ENCODE measurements around the gene WASF3.

WASF3 gene

DNA sequence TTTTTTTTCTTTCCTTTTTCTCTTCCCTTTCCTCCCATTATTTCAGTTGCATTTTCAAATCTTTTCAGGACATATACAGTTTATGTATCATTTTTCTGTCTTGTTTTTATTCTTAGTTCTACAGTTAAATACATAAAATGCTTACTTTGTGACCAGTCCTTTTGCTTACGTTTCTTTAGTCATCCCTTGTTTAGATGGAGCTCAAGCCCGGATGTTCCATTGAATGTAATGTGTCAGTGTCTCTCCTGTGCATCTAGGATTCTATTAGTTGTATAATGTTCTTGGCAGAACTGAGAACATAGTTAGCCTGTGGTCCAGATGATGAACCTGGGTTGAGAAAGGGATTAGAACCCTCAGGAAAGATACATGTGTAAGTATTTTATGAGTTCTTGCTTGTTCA lies 17.8 kb downstream of the WASF3 start:
- H3K9ac ChIP-seq (ENCODE audit: low read length), result no peak overlapping the region
- H3K36me3 ChIP-seq (ENCODE audit: control insufficient read depth, insufficient read depth, low read length), result no peaks in the 10 kb centered on the region
- H3K4me3 ChIP-seq (ENCODE audit: low read length), result no peak overlapping the region
- H3K27ac ChIP-seq (ENCODE audit: low read depth, low read length), result no peak overlapping the region
- H3K4me1 ChIP-seq (ENCODE audit: control insufficient read depth, insufficient read depth, low read length), result no peaks in the 10 kb centered on the region
- H3K27me3 ChIP-seq (ENCODE audit: control insufficient read depth, insufficient read depth, low read length), result no peaks in the 10 kb centered on the region

DNA sequence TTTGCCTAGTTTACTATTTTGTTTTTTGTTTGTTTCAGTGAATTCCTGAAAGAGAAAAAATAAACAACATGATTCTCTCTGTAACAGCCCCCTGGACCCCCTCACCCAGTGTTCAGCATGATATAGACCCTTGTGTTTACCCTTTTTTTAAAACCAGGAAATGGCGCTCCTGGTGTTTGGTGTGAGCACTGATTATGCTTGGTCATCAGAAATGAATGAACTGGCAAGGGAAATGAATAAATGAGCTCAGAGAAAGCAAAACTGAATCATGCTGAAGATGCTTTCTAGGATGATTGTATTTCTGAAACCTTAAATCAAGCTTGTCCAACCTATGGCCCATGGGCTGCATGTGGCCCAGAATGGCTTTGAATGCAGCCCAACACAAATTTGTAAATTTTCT lies 22.1 kb downstream of the WASF3 start:
- Histone ChIP-seq H3K4me3 (ENCODE audit: low read length) (no peak overlapping the region), H3K36me3 (ENCODE audit: control insufficient read depth, insufficient read depth, low read length) (no peaks in the 10 kb centered on the region), H3K27ac (ENCODE audit: low read depth, low read length) (no peak overlapping the region), H3K27me3 (ENCODE audit: control insufficient read depth, insufficient read depth, low read length) (no peaks in the 10 kb centered on the region), H3K9ac (ENCODE audit: low read length) (no peak overlapping the region), H3K4me1 (ENCODE audit: control insufficient read depth, insufficient read depth, low read length) (no peaks in the 10 kb centered on the region)

DNA sequence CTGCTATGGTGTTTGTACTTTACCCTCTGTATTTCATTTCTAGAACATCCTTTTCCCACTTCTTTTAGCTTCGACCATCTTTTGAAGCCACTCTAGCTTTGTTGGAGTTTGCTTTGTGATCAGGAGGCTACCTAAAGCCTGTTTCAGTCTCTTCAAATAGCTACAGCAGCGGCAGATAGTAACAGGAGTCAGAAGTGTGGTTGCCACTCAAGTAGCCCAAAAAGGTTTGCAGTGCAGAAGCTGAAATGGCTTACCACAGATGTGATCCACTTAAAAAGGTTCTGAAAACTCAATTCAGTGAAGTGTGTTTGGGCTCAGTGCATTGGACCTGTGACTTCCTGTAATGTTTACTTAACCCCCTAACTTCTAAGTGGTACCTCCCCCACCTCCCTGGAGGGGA lies 26.2 kb downstream of the WASF3 start:
- Histone ChIP-seq H3K27me3 (ENCODE audit: control insufficient read depth, insufficient read depth, low read length) (no peaks in the 10 kb centered on the region), H3K27ac (ENCODE audit: low read depth, low read length) (no peak overlapping the region), H3K9ac (ENCODE audit: low read length) (no peak overlapping the region), H3K4me3 (ENCODE audit: low read length) (no peak overlapping the region), H3K36me3 (ENCODE audit: control insufficient read depth, insufficient read depth, low read length) (no peaks in the 10 kb centered on the region), H3K4me1 (ENCODE audit: control insufficient read depth, insufficient read depth, low read length) (no peaks in the 10 kb centered on the region)

- H3K27ac ChIP-seq (ENCODE audit: low read depth, low read length), result no peak overlapping the region
- no peaks in the 10 kb centered on the region for H3K27me3 ChIP-seq (ENCODE audit: control insufficient read depth, insufficient read depth, low read length)
- no peak overlapping the region for H3K9ac ChIP-seq (ENCODE audit: low read length)
- no peak overlapping the region for H3K4me3 ChIP-seq (ENCODE audit: low read length)
- peaks cover 2% of the 10 kb centered on the region for H3K4me1 ChIP-seq (ENCODE audit: control insufficient read depth, insufficient read depth, low read length)
- H3K36me3 ChIP-seq (ENCODE audit: control insufficient read depth, insufficient read depth, low read length), result no peaks in the 10 kb centered on the region
Observed at GRCh38 chr13:26584713-26585112, 27.2 kb downstream of the WASF3 start.

- Histone ChIP-seq H3K27ac (ENCODE audit: low read depth, low read length) (no peak overlapping the region), H3K9ac (ENCODE audit: low read length) (no peak overlapping the region), H3K27me3 (ENCODE audit: control insufficient read depth, insufficient read depth, low read length) (no peaks in the 10 kb centered on the region), H3K36me3 (ENCODE audit: control insufficient read depth, insufficient read depth, low read length) (no peaks in the 10 kb centered on the region), H3K4me3 (ENCODE audit: low read length) (no peak overlapping the region), H3K4me1 (ENCODE audit: control insufficient read depth, insufficient read depth, low read length) (peaks cover 4% of the 10 kb centered on the region)
Observed at GRCh38 chr13:26585136-26585535, 27.7 kb downstream of the WASF3 start.

DNA sequence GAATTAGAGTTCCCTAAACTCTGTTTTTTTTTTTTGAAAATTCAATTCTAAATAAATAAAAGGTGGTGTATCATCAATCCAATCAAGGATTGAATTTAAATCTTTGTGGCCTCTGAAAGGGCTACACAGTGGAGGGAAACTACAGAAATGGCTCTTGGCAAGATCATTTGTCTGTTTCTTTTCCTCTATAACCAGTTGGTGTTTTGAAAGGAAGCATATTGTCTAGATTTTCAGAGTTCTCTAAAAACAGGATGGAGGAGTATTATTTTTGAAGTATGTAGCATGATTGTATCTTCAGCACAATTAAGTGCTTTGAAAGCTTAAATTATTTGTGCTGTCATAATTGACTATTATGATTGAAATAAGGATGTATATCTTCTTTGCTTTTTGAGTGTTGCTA lies 29.8 kb downstream of the WASF3 start:
- H3K4me3 ChIP-seq (ENCODE audit: low read length), result no peak overlapping the region
- no peak overlapping the region for H3K27ac ChIP-seq (ENCODE audit: low read depth, low read length)
- H3K4me1 ChIP-seq (ENCODE audit: control insufficient read depth, insufficient read depth, low read length), result peaks cover 4% of the 10 kb centered on the region
- H3K27me3 ChIP-seq (ENCODE audit: control insufficient read depth, insufficient read depth, low read length), result no peaks in the 10 kb centered on the region
- H3K9ac ChIP-seq (ENCODE audit: low read length), result no peak overlapping the region
- H3K36me3 ChIP-seq (ENCODE audit: control insufficient read depth, insufficient read depth, low read length), result no peaks in the 10 kb centered on the region

GRCh38 chr13:26589226-26589625 lies 31.7 kb downstream of the WASF3 start:
- Histone ChIP-seq H3K36me3 (ENCODE audit: control insufficient read depth, insufficient read depth, low read length) (no peaks in the 10 kb centered on the region), H3K27ac (ENCODE audit: low read depth, low read length) (no peak overlapping the region), H3K9ac (ENCODE audit: low read length) (no peak overlapping the region), H3K27me3 (ENCODE audit: control insufficient read depth, insufficient read depth, low read length) (no peaks in the 10 kb centered on the region), H3K4me3 (ENCODE audit: low read length) (no peak overlapping the region), H3K4me1 (ENCODE audit: control insufficient read depth, insufficient read depth, low read length) (peaks cover 4% of the 10 kb centered on the region)

- Histone ChIP-seq H3K9ac (ENCODE audit: low read length) (no peak overlapping the region), H3K27ac (ENCODE audit: low read depth, low read length) (no peak overlapping the region), H3K4me3 (ENCODE audit: low read length) (no peak overlapping the region), H3K36me3 (ENCODE audit: control insufficient read depth, insufficient read depth, low read length) (no peaks in the 10 kb centered on the region), H3K4me1 (ENCODE audit: control insufficient read depth, insufficient read depth, low read length) (peaks cover 4% of the 10 kb centered on the region), H3K27me3 (ENCODE audit: control insufficient read depth, insufficient read depth, low read length) (no peaks in the 10 kb centered on the region)
Observed at GRCh38 chr13:26589754-26590153, 32.3 kb downstream of the WASF3 start.

DNA sequence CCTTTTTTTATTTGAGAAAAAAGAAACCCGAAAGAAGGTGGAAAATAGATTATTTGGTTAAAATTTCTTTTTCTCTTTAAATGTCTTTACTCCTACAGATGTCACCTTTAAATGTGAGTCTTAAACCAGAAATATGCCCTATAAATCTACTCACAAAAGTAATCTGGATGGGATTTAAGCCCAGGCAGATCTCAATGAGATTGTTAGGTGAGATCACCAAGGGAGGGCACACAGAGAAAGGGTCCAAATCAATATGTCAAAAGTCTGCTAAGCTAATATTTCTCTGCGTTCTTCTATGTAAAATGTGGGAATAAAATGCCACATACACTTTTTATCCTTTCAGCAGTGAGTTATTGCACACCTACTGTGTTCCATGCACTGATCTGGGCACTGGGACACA lies 32.9 kb downstream of the WASF3 start:
- Histone ChIP-seq H3K27me3 (ENCODE audit: control insufficient read depth, insufficient read depth, low read length) (no peaks in the 10 kb centered on the region), H3K4me3 (ENCODE audit: low read length) (no peak overlapping the region), H3K36me3 (ENCODE audit: control insufficient read depth, insufficient read depth, low read length) (no peaks in the 10 kb centered on the region), H3K4me1 (ENCODE audit: control insufficient read depth, insufficient read depth, low read length) (peaks cover 4% of the 10 kb centered on the region), H3K27ac (ENCODE audit: low read depth, low read length) (no peak overlapping the region), H3K9ac (ENCODE audit: low read length) (no peak overlapping the region)

DNA sequence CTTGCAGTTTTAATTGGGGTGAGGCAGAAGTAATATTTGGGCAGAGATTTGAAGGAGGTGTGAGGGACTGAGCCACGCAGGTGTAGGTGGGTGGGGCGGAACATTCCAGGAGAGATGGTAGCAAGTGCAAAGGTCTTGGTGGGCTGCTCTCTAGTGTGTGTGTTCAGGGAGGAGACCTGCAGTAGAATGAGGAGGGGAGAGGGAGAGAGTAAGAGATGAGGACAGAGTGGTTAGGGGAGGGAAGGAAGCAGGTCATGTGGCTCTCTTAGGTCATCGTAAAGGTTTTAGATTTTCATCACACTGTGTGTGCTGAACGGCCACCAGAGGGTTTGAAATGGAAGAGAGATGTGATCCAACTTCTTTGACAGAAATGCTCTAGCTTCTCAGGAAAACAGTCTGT lies 33.5 kb downstream of the WASF3 start:
- H3K4me3 ChIP-seq (ENCODE audit: low read length), result no peak overlapping the region
- no peak overlapping the region for H3K9ac ChIP-seq (ENCODE audit: low read length)
- no peaks in the 10 kb centered on the region for H3K27me3 ChIP-seq (ENCODE audit: control insufficient read depth, insufficient read depth, low read length)
- peaks cover 4% of the 10 kb centered on the region for H3K4me1 ChIP-seq (ENCODE audit: control insufficient read depth, insufficient read depth, low read length)
- H3K36me3 ChIP-seq (ENCODE audit: control insufficient read depth, insufficient read depth, low read length), result no peaks in the 10 kb centered on the region
- H3K27ac ChIP-seq (ENCODE audit: low read depth, low read length), result no peak overlapping the region

- H3K27me3 ChIP-seq (ENCODE audit: control insufficient read depth, insufficient read depth, low read length), result no peaks in the 10 kb centered on the region
- H3K27ac ChIP-seq (ENCODE audit: low read depth, low read length), result no peak overlapping the region
- no peak overlapping the region for H3K9ac ChIP-seq (ENCODE audit: low read length)
Observed at GRCh38 chr13:26591672-26592071, 34.2 kb downstream of the WASF3 start.

DNA sequence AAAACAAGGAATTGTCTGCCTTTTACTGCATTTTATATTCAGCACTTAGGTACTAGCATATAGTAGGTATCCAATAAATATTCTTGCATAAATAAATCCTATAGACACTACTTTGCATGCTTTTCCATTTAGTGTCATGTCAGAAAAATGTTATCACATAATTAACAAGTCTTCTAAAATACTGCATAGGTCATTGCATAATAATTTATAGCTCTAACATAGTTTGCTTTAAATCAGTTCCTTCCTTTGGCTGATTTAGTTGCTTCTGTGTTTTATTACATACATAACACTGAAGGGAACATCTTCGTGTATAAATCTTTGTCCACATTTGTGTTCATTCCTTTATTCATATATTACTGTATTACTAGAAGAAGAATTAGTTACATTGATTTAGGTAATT lies 36.2 kb downstream of the WASF3 start:
- H3K4me1 ChIP-seq (ENCODE audit: control insufficient read depth, insufficient read depth, low read length), result peaks cover 4% of the 10 kb centered on the region
- no peaks in the 10 kb centered on the region for H3K27me3 ChIP-seq (ENCODE audit: control insufficient read depth, insufficient read depth, low read length)
- no peaks in the 10 kb centered on the region for H3K36me3 ChIP-seq (ENCODE audit: control insufficient read depth, insufficient read depth, low read length)

More at GRCh38 chr13:26591672-26592071, 34.2 kb downstream of the WASF3 start:
- peaks cover 4% of the 10 kb centered on the region for H3K4me1 ChIP-seq (ENCODE audit: control insufficient read depth, insufficient read depth, low read length)
- no peak overlapping the region for H3K4me3 ChIP-seq (ENCODE audit: low read length)
- no peaks in the 10 kb centered on the region for H3K36me3 ChIP-seq (ENCODE audit: control insufficient read depth, insufficient read depth, low read length)

GRCh38 chr13:26594363-26594762 lies 36.9 kb downstream of the WASF3 start:
- Histone ChIP-seq H3K27me3 (ENCODE audit: control insufficient read depth, insufficient read depth, low read length) (no peaks in the 10 kb centered on the region), H3K4me1 (ENCODE audit: control insufficient read depth, insufficient read depth, low read length) (peaks cover 4% of the 10 kb centered on the region), H3K27ac (ENCODE audit: low read depth, low read length) (no peak overlapping the region), H3K9ac (ENCODE audit: low read length) (no peak overlapping the region), H3K36me3 (ENCODE audit: control insufficient read depth, insufficient read depth, low read length) (no peaks in the 10 kb centered on the region), H3K4me3 (ENCODE audit: low read length) (no peak overlapping the region)

More for the DNA sequence above, 36.2 kb downstream of the WASF3 start:
- H3K9ac ChIP-seq (ENCODE audit: low read length), result no peak overlapping the region
- H3K4me3 ChIP-seq (ENCODE audit: low read length), result no peak overlapping the region
- H3K27ac ChIP-seq (ENCODE audit: low read depth, low read length), result no peak overlapping the region

Data from rectal smooth muscle tissue (tissue), 1 donor.